Measurements from ENCODE around the gene PTPN18.

DNA sequence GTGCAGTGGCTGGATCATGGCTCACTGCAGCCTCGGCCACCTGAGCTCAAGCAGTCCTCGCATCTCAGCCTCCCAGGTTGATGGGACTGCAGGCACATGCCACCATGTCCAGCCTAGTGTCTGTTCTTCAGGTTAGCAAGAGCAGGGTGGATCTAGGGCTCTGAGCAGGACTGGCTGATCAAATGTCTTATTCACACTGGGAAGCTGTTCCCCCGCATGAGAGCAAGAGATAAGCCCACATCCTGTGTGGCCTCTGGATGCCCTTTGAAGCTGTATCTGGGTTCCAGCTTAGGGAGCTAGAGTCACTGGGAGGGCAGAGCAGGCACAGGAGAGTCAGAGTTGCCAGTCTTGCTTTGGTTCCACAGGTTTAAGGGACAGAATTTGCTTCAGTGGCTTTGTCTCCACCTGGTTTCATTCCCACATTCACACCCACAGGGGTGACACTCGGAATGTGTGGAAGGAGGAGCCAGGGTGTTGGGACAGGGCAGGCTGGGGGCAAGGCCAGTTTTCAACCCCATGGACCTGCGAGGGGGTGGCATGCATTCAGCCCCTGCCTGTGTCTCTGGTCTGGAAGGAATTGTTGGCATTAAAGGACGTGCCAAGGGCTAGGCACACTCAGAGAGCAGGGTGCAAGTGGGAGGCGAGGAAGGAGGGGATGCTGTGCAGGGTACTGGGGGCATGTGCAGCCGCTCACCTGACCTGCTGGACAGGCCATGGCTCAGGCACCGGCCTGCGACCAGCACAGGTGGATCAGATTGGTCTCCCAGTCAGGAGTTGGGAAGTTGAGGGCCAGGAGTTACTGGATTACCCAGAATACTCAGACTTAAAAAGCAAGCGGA is 24.5 kb downstream of the PTPN18 start:
- no peak for TF ChIP-seq POLR2AphosphoS5 (IDR thresholded peaks at IDR 0.05; ENCODE audit: low read depth, low read length)
- no peak for TF ChIP-seq TAF1 (IDR thresholded peaks at IDR 0.05; ENCODE audit: low read depth, low read length)
- no peak for TF ChIP-seq POLR2A (IDR thresholded peaks at IDR 0.05; ENCODE audit: low read depth, low read length)
- no peak for TF ChIP-seq PAX5 (IDR thresholded peaks at IDR 0.05; ENCODE audit: insufficient read depth, low read length, severe bottlenecking)
